ENCODE data around the gene PPP2R2C.

PPP2R2C gene

DNA sequence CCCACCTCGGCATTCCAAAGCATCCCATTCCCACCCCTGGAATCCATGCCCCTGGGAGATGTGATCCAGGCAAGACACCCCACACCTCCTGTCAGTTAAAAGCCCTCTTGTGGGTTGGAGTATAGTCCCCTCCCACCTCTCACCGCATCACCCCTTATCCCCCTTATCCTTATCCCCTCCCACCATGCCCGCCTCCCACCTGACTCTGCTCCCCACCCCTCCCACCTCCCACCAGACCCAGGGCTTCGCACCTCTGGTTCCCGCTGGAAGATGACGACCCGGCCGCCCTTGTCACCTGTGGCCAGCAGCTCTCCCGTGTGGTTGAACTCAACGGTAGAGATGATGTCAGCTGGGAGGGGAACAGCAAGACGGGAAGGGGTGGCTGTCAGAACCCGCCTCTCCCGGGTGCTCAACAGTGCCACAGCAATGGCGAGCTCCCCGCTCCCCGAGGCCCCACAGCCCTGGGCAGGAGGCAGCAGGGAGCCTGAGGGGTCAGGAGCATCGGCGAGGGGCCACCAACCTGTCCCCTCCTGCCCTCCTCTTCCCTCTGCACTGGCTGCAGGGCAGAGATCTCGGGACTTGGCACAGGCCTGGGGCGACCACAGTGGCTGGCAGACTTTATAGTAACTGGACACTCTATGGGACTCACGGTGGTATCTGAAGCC lies 91.5 kb downstream of the PPP2R2C start:
- Mint-ChIP-seq H3K27me3 (ENCODE audit: low read depth, poor library complexity) (peaks cover 32% of the 10 kb centered on the region), H3K9me3 (no peaks in the 10 kb centered on the region), H3K27ac (no peak overlapping the region), H3K36me3 (ENCODE audit: low read depth) (no peaks in the 10 kb centered on the region), H3K4me3 (no peak overlapping the region), H3K4me1 (peaks cover 24% of the 10 kb centered on the region)
- TF ChIP-seq, protein P1, sequence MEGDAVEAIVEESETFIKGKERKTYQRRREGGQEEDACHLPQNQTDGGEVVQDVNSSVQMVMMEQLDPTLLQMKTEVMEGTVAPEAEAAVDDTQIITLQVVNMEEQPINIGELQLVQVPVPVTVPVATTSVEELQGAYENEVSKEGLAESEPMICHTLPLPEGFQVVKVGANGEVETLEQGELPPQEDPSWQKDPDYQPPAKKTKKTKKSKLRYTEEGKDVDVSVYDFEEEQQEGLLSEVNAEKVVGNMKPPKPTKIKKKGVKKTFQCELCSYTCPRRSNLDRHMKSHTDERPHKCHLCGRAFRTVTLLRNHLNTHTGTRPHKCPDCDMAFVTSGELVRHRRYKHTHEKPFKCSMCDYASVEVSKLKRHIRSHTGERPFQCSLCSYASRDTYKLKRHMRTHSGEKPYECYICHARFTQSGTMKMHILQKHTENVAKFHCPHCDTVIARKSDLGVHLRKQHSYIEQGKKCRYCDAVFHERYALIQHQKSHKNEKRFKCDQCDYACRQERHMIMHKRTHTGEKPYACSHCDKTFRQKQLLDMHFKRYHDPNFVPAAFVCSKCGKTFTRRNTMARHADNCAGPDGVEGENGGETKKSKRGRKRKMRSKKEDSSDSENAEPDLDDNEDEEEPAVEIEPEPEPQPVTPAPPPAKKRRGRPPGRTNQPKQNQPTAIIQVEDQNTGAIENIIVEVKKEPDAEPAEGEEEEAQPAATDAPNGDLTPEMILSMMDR (IDR thresholded peaks at IDR 0.05) = no peak
- DNase-seq = no peak

DNA sequence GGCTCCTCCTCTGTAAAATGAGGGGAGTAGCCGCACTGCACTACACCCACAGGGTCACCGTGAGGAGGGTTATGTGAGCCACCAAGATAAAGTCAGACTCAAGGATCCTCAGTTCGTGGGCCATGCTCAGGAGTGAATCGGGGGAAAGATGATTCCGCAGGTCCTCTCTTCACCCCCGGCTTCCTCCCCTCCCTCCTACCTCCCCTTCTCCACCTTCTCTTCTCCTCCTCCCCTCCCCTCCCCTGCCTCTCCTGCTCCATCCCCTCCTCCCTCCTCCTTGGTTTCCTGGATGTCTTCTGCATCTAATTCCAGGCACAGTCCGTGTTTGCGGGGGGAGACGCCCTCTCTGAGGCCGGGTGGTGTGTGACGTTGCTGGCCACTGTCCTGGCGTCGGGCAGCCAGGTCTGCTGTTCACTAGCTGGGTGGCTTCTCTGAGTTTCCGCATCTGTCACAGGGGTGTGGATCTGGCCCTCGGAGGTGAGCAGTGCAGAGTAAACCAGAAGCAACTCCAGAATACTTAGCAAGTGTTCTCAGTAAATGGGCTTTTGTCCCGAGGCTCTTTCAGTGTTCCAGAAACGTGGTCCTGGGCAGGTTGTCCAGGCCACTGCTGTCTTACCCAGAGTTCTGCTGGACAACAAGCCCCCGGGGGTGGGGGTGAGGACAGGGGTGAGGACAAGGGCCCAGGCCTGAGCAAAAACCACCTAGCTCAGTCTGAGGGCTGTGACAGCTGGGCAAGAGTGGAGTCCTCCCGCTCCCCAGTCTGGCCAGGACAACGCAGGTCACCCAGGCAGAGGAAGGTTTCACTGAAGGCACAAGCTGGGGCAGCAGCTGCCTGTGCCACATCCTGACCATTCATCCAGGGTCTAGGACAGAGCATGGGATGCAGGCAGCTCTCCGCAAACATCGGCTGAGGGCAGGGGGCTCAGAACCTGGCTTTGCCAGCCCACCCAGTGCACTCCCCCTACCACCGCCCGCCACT lies 92.4 kb downstream of the PPP2R2C start:
- H3K4me3 Mint-ChIP-seq = no peak overlapping the region
- H3K36me3 Mint-ChIP-seq (ENCODE audit: low read depth) = no peaks in the 10 kb centered on the region
- H3K27ac Mint-ChIP-seq = no peak overlapping the region
- DNase-seq = no peak
- H3K4me1 Mint-ChIP-seq = peaks cover 24% of the 10 kb centered on the region
- H3K27me3 Mint-ChIP-seq (ENCODE audit: low read depth, poor library complexity) = peaks cover 34% of the 10 kb centered on the region
- no peaks in the 10 kb centered on the region for H3K9me3 Mint-ChIP-seq
- TF ChIP-seq, protein P1 (IDR thresholded peaks at IDR 0.05) = no peak

DNA sequence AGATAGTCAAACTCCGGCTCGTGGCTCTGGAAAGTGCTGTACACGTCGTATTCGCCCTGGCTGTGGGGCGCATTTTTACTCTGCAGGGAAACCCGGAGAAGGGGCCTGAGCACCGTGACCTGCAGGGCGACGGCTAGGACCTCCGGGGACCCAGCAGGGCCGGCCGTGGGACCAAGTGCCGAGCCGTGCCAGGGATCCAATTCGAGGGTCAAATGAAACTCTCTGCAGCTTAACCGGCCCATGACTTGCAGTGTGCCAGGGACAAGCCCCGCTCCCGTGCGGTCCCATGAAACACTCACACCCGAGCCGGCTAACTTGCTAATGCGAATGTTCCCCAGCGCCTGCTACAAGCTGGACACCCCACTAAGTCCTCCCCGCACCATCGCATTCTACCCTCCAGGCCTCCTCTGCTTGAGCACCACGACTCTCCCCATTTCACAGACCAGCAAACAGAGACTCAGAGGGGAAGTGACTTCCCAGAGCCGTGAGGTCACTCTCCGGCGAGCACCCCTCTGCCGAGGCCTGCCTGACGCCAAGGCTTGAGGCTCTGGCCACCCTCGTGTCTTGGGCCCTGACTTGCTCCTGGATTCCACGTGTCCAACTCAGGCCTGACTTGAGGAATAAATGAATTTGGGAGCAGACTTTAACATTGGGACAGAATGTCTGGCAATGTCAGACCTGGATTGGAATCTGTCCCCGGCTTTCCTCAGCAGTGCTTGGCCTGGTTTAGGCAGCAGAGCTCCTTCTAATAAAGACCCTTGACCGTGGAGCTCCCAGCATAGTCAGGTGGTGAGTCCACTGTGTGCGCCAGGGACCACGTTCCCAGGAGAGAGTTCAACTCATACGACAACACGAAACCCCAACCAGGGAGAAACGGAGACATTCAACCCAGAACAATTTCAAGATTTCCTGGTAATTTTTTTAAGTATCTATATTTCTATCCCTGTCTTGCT lies 93.6 kb downstream of the PPP2R2C start:
- Mint-ChIP-seq H3K27ac (no peak overlapping the region), H3K9me3 (no peaks in the 10 kb centered on the region), H3K36me3 (ENCODE audit: low read depth) (no peaks in the 10 kb centered on the region), H3K4me1 (peaks cover 24% of the 10 kb centered on the region), H3K27me3 (ENCODE audit: low read depth, poor library complexity) (peaks cover 34% of the 10 kb centered on the region), H3K4me3 (no peak overlapping the region)
- no peak for DNase-seq
- TF ChIP-seq, protein P1 (IDR thresholded peaks at IDR 0.05) = no peak

DNA sequence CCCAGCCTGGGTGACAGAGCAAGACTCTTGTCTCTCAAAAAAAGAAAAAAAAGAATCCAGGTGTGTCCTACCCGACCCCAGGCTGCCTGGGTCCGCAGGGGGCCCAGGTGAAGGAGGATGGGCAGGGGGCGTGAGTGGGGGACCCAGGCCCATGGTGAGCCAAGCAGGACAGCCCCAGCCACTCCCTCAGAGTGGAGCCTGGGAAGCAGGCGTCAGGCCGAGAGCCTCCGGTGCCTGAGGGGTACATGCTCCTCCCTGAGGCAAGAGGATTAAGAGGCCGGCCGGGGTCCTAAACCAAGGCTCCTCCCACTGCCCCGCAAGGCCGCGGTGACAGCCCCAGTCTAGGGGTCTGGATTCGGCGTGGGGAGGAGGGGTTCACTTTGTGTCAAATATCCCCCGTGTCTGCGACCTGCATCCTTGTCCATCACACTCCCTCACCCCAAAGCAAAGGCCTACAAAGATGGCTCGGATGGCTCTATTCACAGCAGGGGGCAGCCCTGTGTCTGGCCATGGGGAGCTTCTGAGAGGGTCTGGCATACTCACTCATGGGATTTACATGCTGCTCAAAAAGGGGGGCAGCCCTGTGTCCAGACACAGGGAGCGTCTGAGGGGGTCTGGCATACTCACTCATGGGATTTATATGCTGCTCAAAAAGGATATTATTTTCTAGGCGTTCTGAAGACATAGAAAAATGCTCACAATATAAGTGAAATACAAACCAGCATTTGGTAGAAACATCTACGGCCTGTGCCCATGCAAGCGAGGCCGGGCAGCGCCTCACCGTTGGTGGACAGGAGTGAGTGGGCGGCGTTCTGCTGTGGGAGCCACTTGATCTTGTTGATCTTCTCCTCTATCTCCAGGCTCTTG lies 94.6 kb downstream of the PPP2R2C start:
- Mint-ChIP-seq H3K36me3 (ENCODE audit: low read depth) (no peaks in the 10 kb centered on the region), H3K27ac (no peak overlapping the region), H3K4me1 (peaks cover 24% of the 10 kb centered on the region), H3K27me3 (ENCODE audit: low read depth, poor library complexity) (peaks cover 34% of the 10 kb centered on the region), H3K4me3 (no peak overlapping the region), H3K9me3 (no peaks in the 10 kb centered on the region)
- DNase-seq = no peak
- TF ChIP-seq, protein P1 (IDR thresholded peaks at IDR 0.05) = no peak
